Stimulated activated CD8-positive, alpha-beta memory T cell treated with anti-CD3 and anti-CD28 coated beads, Interleukin-2, amount 100 ng/mL, for 48 hours (primary cell): ENCODE measurements around the gene YWHAH.
"Not testable (repeated sequence)": the region's sequence is repeated elsewhere in the genome, so short reads cannot be mapped to it uniquely, and the experiment has no call there.

ENCODE experiments used
- DNase-seq, 2 donors: peaks; one replicate each; pipeline ENCODE4 v3.0.0-alpha.2; 2020; ENCODE audit warnings: low read depth in 2 of 2

Gene YWHAH

GRCh38 chr22:31981976-31982375 is 37.6 kb downstream of the YWHAH start:
- not testable (repeated sequence) for DNase-seq

- DNase-seq: no peak
Measured at GRCh38 chr22:31983911-31984656, 39.7 kb downstream of the YWHAH start.

- DNase-seq: no peak
Measured at GRCh38 chr22:31987218-31987617, 42.9 kb downstream of the YWHAH start.

GRCh38 chr22:31991102-31991839 is 46.9 kb downstream of the YWHAH start:
- DNase-seq: no peak

GRCh38 chr22:31995046-31995445 is 50.7 kb downstream of the YWHAH start:
- DNase-seq: no peak

- DNase-seq: no peak
Measured at GRCh38 chr22:31995807-31996206, 51.5 kb downstream of the YWHAH start.

- DNase-seq: no peak
Measured at GRCh38 chr22:31998784-31999385, 54.5 kb downstream of the YWHAH start.

GRCh38 chr22:32000181-32000580 is 55.8 kb downstream of the YWHAH start:
- DNase-seq: no peak

- DNase-seq: no peak
Measured at GRCh38 chr22:32005453-32005852, 61.1 kb downstream of the YWHAH start.
